NCI-H128 (cell line): ENCODE measurements around the gene ITM2B.
"Not testable (repeated sequence)": the region's sequence is repeated elsewhere in the genome, so short reads cannot be mapped to it uniquely, and the experiment has no call there.

Source experiments
- DNase-seq: peaks from one replicate; lab custom pipeline; 2025; ENCODE audit not compliant: unreplicated experiment; lab: John Stamatoyannopoulos, UW

ITM2B gene

DNA sequence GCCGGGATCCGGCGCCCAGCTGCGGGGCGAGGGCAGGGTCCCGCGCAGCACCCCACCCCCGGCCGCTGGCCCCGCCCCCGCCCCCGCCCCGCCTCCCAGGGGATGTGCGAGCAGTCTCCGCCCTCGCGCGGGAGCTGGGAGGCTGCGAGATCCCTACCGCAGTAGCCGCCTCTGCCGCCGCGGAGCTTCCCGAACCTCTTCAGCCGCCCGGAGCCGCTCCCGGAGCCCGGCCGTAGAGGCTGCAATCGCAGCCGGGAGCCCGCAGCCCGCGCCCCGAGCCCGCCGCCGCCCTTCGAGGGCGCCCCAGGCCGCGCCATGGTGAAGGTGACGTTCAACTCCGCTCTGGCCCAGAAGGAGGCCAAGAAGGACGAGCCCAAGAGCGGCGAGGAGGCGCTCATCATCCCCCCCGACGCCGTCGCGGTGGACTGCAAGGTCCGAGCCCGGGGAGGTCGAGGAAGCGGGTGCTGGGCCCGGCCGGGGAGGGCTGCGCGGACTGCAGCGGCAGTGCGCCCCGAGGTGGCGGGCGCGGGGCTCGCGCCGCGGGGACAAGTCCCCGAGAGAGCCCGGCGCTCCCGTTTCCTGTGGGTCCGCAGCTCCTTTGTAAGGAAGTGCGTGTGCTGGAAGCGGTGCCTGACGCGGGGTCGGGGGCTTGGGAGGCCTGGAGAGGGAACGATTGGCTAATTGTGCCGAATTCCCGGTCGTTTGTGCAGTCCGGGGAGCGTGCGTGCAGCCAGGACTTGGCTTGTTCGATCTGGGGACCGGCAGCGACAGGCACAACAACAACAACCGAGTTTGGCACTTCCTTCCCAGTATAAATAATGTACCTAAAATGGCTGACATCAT, at the start of gene ITM2B:
ITM2B (plus strand) TSS at position 161 of the 843 bp plus-strand sequence; CDS start at position 316, 155 bp downstream.
- peak; percentile 42 for DNase-seq

DNA sequence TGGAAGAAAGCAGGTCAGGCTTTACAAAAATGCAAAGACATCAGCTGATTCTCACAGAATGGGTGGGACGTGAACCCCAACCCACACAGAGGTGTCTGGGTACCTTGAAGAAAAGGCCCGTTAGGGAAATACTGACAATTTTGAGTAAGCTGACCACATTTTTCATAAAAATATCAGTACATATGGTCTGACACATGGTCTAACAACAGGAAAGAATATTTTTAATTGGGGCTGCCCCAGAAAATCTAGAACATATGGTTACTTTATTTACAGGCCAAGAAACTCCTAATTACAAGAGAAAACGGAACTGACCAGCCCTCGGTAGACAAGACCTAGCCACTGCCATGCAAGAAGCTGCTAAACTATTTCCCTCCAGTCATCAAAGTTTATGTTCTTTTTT, 48.7 kb upstream of the ITM2B start:
- no peak for DNase-seq

GRCh38 chr13:48185018-48185417, 48.0 kb upstream of the ITM2B start:
- DNase-seq, result no peak

DNA sequence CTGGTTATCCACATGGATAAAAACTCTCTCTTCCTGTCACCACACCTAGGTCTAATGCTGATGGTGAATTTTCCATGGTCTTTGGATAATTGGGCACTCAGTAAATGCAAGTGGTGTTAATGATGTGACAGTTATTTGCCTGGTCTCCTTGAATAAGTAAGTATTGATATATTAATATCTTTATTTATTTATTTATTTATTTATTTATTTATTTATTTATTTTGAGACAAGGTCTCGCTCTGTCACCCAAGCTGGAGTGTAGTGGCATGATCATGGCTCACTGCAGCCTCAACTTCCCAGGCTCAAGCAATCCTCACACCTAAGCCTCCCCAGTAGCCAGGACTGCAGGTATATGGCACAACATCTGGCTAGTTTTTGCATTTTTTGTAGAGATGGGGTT, 46.3 kb upstream of the ITM2B start:
- DNase-seq, result no peak

- no peak for DNase-seq
Measured at GRCh38 chr13:48188131-48188530, 44.9 kb upstream of the ITM2B start.

DNA sequence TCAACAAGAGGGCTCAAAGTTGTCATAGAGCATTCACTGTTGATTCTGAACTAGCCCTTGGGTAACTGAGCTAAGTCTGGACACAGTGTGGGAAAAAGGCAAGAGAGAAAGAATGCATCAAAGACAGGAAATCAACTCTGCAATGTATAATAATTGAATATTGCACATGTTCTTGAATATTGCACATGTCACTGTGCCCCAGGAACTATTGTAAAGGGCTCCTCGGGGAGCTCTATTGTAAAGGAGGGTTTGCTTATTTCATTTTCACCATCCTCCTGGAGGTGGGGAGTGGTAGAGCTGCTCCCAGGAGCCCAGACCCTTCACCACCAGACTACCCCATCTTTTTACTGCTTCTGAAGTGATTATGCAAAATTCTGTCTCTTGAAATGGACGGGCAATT, 44.4 kb upstream of the ITM2B start:
- no peak for DNase-seq

GRCh38 chr13:48189171-48189570, 43.8 kb upstream of the ITM2B start:
- no peak for DNase-seq

- DNase-seq, result no peak
Measured at GRCh38 chr13:48192411-48192935, 40.5 kb upstream of the ITM2B start.

DNA sequence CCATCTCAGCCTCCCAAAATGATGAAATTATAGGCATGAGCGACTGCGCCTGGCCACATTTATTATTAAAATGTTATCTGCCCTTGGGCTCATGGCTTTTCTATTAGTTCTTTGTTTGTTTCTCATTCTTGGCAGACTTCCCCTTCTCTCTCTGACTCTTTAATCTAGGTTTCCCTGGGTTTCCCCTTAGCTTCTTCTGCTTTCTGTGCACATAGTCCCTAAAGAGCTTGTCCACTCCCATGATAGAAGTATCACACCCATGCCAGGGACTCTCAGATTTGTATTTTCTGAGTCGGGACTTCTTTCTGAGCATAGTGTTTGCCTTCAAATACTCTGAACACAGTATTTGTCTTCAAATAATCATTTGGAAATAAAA, 38.6 kb upstream of the ITM2B start:
- DNase-seq, result no peak

- DNase-seq, result no peak
Measured at GRCh38 chr13:48199404-48199946, 33.5 kb upstream of the ITM2B start.

DNA sequence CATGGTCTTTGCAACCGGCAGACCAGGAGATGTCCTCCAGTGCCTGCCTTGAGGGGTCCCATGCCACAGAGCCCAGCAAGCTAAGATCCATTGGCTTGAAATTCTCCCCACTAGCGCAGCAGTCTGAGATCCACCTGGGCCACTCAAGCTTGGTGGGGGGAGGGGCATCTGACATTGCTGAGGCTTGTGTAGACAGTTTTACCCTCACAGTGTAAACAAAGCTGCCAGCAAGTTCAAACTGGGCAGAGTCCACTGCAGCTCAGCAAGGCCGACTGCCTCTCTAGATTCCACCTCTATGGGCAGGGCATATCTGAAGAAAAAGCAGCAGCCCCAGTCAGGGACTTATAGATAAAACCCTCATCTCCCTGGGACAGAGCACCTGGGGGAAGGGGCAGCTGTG, 32.0 kb upstream of the ITM2B start:
- DNase-seq, result no peak

- DNase-seq, result not testable (repeated sequence)
Measured at GRCh38 chr13:48207207-48207606, 25.8 kb upstream of the ITM2B start.

GRCh38 chr13:48210178-48210577, 22.8 kb upstream of the ITM2B start:
- no peak for DNase-seq

DNA sequence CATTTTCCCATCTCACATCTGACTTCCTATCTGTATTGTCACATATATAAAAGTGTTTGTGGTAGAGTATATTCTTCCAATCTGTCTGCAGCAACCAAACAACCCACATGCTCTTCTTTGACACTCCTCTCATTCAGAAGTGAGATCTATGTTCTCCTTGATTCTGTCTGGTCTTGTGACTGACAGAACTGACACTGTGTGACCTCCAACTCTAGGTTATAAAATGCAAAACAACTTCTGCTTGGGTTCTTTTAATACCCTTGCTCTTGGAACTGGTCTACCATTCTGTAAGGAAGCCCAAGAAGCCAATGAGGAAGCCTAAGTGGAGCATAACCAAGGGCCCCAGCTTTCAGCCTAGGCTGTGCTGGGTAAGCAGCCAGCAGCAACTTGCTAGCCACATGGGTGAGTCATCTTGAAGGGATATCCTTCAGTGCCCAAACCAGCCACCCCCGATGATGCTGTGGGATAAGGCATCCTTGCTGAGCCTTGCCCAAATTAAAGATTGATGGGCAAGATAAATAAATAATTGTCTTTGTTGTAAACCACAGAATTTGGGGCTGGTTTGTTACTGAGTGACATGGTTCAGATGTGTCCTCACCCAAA, 18.4 kb upstream of the ITM2B start:
- DNase-seq, result no peak

DNA sequence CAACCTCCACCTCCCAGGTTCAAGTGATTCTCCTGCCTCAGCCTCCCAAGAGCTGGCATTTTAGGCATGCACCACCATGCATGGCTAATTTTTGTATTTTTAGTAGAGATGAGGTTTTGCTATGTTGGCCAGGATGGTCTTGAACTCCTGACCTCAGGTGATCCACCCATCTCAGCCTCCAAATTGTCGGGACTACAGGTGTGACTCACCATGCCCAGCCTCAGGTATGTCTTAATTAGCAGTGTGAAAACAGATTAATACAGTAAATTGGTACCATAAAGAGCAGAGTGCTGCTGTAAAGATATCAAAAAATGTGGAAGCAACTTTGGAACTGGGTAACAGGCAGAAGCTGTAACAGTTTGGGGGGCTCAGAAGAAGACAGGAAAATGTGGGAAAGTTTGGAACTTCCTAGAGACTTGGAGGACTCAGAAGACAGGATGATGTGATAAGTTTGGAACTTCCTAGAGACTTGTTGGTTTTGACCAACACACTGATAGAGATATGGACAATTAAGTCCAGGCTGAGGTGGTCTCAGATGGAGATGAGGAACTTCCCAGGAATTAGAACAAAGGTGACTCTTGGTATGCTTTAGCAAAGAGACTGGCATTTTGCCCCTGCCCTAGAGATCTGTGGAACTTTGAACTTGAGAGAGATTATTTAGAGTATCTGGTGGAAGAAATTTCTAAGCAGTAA, 17.3 kb upstream of the ITM2B start:
- DNase-seq, result not testable (repeated sequence)

GRCh38 chr13:48216204-48216711, 16.7 kb upstream of the ITM2B start:
- DNase-seq, result no peak

GRCh38 chr13:48220592-48220980, 12.4 kb upstream of the ITM2B start:
- DNase-seq, result no peak

- DNase-seq, result no peak
Measured at GRCh38 chr13:48220981-48221685, 11.9 kb upstream of the ITM2B start.

DNA sequence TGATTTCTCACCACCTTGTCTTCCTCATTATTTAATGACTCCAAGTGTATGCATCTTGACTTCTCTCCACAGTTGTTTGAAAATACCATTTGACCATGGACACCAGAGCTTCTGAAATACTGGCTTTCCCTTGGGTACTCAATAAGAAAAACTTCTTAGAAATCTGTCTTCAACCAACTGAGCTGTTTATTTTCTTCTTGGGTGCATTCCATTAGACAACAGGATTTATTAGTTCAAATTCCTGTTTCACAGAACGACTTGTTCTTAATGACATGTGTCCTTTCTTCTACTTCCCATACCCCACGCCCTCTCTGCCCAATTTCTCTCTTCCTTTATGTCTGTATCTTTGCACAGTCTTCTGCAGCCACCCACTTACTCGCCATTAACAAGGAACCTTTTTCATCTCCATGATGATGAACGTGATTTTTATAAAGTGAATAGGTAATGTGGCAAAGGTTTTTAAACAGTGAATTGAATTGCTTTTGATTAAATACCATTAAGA, 11.3 kb upstream of the ITM2B start:
- no peak for DNase-seq
